Ascending aorta (tissue), 2 donors: ENCODE data around the gene PLEKHA5. TPM values are rescaled to one million over a fixed set of nuclear protein-coding genes. Genes with fewer than 3 reads are reported as not detected.
"Not testable (repeated sequence)": the region's sequence is repeated elsewhere in the genome, so short reads cannot be mapped to it uniquely, and the experiment has no call there.

Experiments
- DNase-seq, 2 donors: peaks; one replicate each; pipeline ENCODE4 v3.0.0-alpha.2; 2019; ENCODE audit warnings: low spot score in 2 of 2
- H3K27ac ChIP-seq, 2 donors: fragments of 200-600 bp; sonication (generic); one replicate each; pipeline ENCODE4 v1.5.1; 2016 to 2017; ENCODE audit warnings: mild to moderate bottlenecking in 1 of 2
- H3K27me3 ChIP-seq: fragments of 200-600 bp; sonication (generic); one replicate; pipeline ENCODE4 v1.5.1; 2017
- H3K36me3 ChIP-seq, 2 donors: fragments of 200-600 bp; sonication (generic); one replicate each; pipeline ENCODE4 v1.5.1; 2016
- H3K4me1 ChIP-seq, 2 donors: fragments of 200-600 bp; sonication (generic); one replicate each; pipeline ENCODE4 v1.5.1; 2016 to 2017; ENCODE audit warnings: mild to moderate bottlenecking in 1 of 2
- H3K4me3 ChIP-seq, 2 donors: fragments of 200-600 bp; sonication (generic); one replicate each; pipeline ENCODE4 v1.5.1; 2016 to 2017; ENCODE audit warnings: mild to moderate bottlenecking in 1 of 2
- H3K9me3 ChIP-seq, 2 donors: fragments of 200-600 bp; sonication (generic); one replicate each; pipeline ENCODE4 v1.5.1; 2016
- CTCF ChIP-seq, 3 experiments: fragments of 200-600 bp in 2 of 3; fragments of 450-650 bp in 1 of 3; sonication (generic) in 2 of 3; IDR thresholded peaks; one replicate each; pipeline ENCODE4 v1.5.1; 2016 to 2019; ENCODE audit warnings: antibody characterized with exemption in 3 of 3, mild to moderate bottlenecking in 1 of 3, moderate library complexity in 1 of 3
- intact Hi-C: fragments of 100-400 bp; cut with DNase I; formaldehyde crosslinking; loops from one replicate; pipeline ENCODE4 v1.15.1; 2023
- total RNA-seq: library from RNA; depleted of rRNA; stranded (reverse); fragments of >200 nt; gene quantifications from one replicate; pipeline ENCODE4 v1.1.0, GENCODE V29; 2016

Gene PLEKHA5
- total RNA-seq, 1 donor from 2014 or later, result 11.8 TPM

DNA sequence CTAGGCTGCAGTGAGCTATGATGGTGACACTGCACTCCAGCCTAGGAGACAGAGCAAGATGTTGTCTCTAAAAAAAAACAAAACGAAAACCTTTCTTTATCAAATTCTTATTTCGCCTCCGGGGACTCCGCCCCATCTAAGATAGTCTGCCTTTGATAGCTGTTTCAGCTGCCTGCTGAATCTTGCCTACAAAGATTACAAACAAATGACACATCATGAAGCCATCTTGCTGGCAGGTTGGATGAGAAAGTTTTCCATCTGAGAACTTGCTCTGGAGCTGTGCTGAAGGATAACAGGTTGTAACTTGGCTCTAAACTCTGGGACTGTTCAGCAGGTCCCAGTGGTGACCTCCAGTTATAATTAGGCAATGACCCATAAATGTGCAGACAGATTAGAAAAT, 268.0 kb downstream of the PLEKHA5 start:
- Histone ChIP-seq H3K4me1 (peaks cover 0 to under 1% of the 10 kb centered on the region in 2 donors), H3K27me3 (no peaks in the 10 kb centered on the region), H3K9me3 (no peaks in the 10 kb centered on the region), H3K4me3 (no peak overlapping the region), H3K36me3 (no peaks in the 10 kb centered on the region), H3K27ac (no peak overlapping the region)
- no peak for TF ChIP-seq CTCF (IDR thresholded peaks at IDR 0.05)
- DNase-seq, result no peak
- intact Hi-C loops, result no loop called here

DNA sequence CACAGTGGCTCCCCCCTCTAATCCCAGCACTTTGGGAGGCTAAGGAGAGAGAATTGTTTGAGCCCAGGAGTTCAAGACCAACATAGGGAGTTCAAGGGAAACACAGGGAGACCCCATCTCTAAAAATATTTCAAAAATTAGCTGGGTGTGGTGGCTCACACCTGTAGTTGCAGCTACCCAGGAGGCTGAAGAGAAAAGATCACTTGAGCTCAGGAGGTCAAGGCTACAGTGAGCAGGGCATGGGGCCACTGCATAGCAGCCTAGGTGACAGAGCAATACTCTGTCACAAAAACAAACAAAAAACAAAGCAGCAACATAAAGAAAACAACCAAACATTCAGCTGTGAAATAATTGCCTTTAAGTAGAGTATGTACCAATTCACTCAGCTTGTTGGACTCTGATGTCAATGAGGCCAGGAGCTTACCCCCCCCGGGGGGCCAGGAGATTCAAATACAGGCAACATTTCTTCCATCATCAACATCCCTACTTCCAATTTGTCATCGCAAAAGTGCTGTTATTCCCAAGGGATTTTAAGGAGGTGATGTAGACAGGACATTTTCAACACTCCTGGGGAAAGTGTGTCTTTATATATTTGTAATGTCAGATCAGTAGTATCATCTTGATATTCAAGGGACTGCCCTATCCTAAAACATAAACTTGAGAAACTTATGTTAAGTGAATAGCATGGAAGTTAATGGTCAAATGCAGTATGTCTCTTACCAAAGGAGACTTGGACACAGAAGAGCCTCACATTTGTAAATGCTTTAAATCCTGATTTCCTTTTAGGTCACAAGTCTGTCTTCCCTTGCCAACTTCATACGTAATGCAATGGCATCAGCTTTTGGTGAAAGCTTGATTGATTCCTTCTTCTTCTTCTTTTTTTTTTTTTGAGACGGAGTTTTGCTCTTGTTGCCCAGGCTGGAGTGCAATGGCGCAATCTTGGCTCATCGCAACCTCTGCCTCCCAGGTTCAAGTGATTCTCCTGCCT, 269.1 kb downstream of the PLEKHA5 start:
- DNase-seq, result no peak
- H3K36me3 ChIP-seq, result no peaks in the 10 kb centered on the region
- H3K9me3 ChIP-seq, result no peaks in the 10 kb centered on the region
- no peaks in the 10 kb centered on the region for H3K27me3 ChIP-seq
- no peak for TF ChIP-seq CTCF (IDR thresholded peaks at IDR 0.05)
- H3K4me3 ChIP-seq, result no peak overlapping the region
- peaks cover 0 to 8% of the 10 kb centered on the region in 2 donors for H3K4me1 ChIP-seq
- intact Hi-C loops, result no loop called here
- H3K27ac ChIP-seq, result no peak overlapping the region

GRCh38 chr12:19400649-19401285, 271.2 kb downstream of the PLEKHA5 start:
- H3K27ac ChIP-seq, H3K9me3 ChIP-seq, H3K36me3 ChIP-seq, H3K4me1 ChIP-seq, H3K27me3 ChIP-seq, DNase-seq, intact Hi-C loops, H3K4me3 ChIP-seq: not testable (repeated sequence)

- H3K27me3 ChIP-seq, result no peaks in the 10 kb centered on the region
- H3K9me3 ChIP-seq, result no peaks in the 10 kb centered on the region
- DNase-seq, result no peak
- no peaks in the 10 kb centered on the region for H3K36me3 ChIP-seq
- peaks cover 0 to 8% of the 10 kb centered on the region in 2 donors for H3K4me1 ChIP-seq
- peak overlapping the region in 1 of 2 donors; percentile 17 for H3K27ac ChIP-seq
- H3K4me3 ChIP-seq, result no peak overlapping the region
- no peak for TF ChIP-seq CTCF (IDR thresholded peaks at IDR 0.05)
- intact Hi-C loops, result no loop called here
These were observed 272.7 kb downstream of the PLEKHA5 start for GRCh38 chr12:19402211-19402610.

DNA sequence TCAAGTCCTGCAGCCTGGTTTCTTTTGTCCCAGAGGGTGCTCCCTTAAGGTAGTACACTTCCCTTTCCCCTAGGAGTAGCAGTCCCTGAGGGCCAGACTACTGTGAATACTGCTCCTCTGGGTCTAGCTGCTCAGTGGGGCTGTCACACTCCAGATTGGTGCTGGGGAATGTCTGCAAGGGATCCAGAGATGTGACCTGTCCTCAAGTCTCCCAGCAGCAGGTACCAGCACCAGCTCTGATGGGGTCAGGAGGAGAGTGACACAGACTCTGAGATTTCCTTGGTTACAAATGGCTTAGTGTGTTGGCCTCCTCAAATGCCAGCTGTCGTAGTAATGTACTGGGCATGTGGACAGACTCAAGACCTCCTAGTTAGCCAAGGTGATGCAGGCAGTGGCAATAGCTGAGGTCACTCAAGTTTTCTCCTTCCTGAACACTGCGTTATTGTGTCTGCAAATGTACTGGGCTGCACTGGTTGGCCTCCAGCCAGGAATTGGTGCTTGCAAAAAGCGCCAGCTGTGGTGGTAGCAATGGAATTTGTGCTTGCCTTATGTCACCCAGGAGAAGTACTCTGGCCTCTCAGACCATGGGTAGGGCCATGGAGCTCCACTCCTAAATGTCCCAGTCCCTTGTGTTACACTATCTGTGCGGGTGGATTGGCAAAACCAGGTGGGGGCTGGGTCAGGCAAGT, 273.4 kb downstream of the PLEKHA5 start:
- TF ChIP-seq CTCF (IDR thresholded peaks at IDR 0.05), result no peak
- Histone ChIP-seq H3K9me3 (no peaks in the 10 kb centered on the region), H3K27ac (peak overlapping the region in 1 of 2 donors; percentile 17), H3K27me3 (no peaks in the 10 kb centered on the region), H3K4me3 (no peak overlapping the region), H3K36me3 (no peaks in the 10 kb centered on the region), H3K4me1 (peaks cover 0 to 8% of the 10 kb centered on the region in 2 donors)
- intact Hi-C loops, result no loop called here
- peak in 1 of 2 donors; percentile 66 for DNase-seq
